ENCODE data around the gene PLXNA2.

GRCh38 chr1:208237241-208237640 is 6.9 kb downstream of the PLXNA2 start:
- TF ChIP-seq, protein P1, sequence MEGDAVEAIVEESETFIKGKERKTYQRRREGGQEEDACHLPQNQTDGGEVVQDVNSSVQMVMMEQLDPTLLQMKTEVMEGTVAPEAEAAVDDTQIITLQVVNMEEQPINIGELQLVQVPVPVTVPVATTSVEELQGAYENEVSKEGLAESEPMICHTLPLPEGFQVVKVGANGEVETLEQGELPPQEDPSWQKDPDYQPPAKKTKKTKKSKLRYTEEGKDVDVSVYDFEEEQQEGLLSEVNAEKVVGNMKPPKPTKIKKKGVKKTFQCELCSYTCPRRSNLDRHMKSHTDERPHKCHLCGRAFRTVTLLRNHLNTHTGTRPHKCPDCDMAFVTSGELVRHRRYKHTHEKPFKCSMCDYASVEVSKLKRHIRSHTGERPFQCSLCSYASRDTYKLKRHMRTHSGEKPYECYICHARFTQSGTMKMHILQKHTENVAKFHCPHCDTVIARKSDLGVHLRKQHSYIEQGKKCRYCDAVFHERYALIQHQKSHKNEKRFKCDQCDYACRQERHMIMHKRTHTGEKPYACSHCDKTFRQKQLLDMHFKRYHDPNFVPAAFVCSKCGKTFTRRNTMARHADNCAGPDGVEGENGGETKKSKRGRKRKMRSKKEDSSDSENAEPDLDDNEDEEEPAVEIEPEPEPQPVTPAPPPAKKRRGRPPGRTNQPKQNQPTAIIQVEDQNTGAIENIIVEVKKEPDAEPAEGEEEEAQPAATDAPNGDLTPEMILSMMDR (conservative IDR thresholded peaks at IDR 0.05; ENCODE audit: low read length) = no peak
- TF ChIP-seq EZH2phosphoT487 (IDR thresholded peaks at IDR 0.05; ENCODE audit: borderline replicate concordance, low read depth, low read length) = no peak

All from OCI-LY7 (cell line).